Prostate gland (tissue), 2 donors: Measurements from ENCODE around the gene MKNK1.

Experiments used
- POLR2A ChIP-seq: fragments of 450-650 bp; IDR thresholded peaks from one replicate; pipeline ENCODE4 v1.6.1; 2016; ENCODE audit warnings: antibody characterized with exemption, mild to moderate bottlenecking
- POLR2AphosphoS5 ChIP-seq: sonication (generic); formaldehyde crosslinking; IDR thresholded peaks from one replicate; pipeline ENCODE4 v1.6.1; 2017; ENCODE audit warnings: antibody characterized with exemption
- TF ChIP-seq, protein P1 (sequence below), 4 experiments: fragments of 200-600 bp in 2 of 4; fragments of 450-650 bp in 2 of 4; sonication (generic) in 2 of 4; IDR thresholded peaks; 1 replicate in 3 of 4; 2 replicates in 1 of 4; pipeline ENCODE4 v1.5.1; 2016 to 2019; ENCODE audit warnings: antibody characterized with exemption in 4 of 4, mild to moderate bottlenecking in 2 of 4, moderate library complexity in 2 of 4

DNA sequence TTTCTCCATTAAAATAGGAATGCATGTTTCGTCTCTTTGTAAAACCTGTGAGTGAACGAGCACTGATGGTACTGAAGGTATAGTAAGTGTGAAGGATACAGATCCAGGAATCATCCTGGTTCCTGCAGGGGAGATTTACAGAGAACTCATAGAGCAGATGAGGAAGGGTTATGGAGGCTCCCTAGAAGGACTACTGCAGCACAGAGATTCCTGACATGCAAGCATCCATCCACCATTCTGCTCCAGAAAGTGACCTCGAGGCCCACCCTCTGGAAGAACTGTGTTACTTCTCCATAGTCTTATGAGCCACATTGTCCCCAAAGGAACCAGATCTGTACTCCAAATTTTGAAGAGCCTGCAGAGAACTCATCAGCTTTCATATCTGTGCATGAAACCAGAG, 14.5 kb downstream of the MKNK1 start:
- TF ChIP-seq, protein P1, sequence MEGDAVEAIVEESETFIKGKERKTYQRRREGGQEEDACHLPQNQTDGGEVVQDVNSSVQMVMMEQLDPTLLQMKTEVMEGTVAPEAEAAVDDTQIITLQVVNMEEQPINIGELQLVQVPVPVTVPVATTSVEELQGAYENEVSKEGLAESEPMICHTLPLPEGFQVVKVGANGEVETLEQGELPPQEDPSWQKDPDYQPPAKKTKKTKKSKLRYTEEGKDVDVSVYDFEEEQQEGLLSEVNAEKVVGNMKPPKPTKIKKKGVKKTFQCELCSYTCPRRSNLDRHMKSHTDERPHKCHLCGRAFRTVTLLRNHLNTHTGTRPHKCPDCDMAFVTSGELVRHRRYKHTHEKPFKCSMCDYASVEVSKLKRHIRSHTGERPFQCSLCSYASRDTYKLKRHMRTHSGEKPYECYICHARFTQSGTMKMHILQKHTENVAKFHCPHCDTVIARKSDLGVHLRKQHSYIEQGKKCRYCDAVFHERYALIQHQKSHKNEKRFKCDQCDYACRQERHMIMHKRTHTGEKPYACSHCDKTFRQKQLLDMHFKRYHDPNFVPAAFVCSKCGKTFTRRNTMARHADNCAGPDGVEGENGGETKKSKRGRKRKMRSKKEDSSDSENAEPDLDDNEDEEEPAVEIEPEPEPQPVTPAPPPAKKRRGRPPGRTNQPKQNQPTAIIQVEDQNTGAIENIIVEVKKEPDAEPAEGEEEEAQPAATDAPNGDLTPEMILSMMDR (IDR thresholded peaks at IDR 0.05): no peak
- TF ChIP-seq POLR2A: no peak
- TF ChIP-seq POLR2AphosphoS5: no peak
